HEK293 (cell line): Measurements from ENCODE around the gene SLC13A3.

Experiments
- TCF7L2 ChIP-seq: IDR thresholded peaks from 2 replicates; pipeline ENCODE4 v1.6.1; 2011; ENCODE audit warnings: low read depth, mild to moderate bottlenecking, inconsistent platforms, low read length, moderate library complexity, borderline replicate concordance
- ZNF157 ChIP-seq: fragments of 450-650 bp; formaldehyde crosslinking; IDR thresholded peaks from 2 replicates; pipeline ENCODE4 v1.5.1; 2016; ENCODE audit warnings: missing biosample characterization, missing genetic modification characterization
- TF ChIP-seq, protein P1 (sequence below): IDR thresholded peaks from 2 replicates; pipeline ENCODE4 v1.6.1; 2011; ENCODE audit warnings: mild to moderate bottlenecking, low read depth, low read length, borderline replicate concordance
- TF ChIP-seq, protein P2 (sequence below): fragments of 450-650 bp; formaldehyde crosslinking; IDR thresholded peaks from 2 replicates; pipeline ENCODE4 v1.5.1; 2016; ENCODE audit warnings: missing biosample characterization, missing genetic modification characterization
- TF ChIP-seq, protein P3 (sequence below): fragments of 450-650 bp; formaldehyde crosslinking; IDR thresholded peaks from 2 replicates; pipeline ENCODE4 v1.5.1; 2016; ENCODE audit warnings: missing biosample characterization, missing genetic modification characterization

DNA sequence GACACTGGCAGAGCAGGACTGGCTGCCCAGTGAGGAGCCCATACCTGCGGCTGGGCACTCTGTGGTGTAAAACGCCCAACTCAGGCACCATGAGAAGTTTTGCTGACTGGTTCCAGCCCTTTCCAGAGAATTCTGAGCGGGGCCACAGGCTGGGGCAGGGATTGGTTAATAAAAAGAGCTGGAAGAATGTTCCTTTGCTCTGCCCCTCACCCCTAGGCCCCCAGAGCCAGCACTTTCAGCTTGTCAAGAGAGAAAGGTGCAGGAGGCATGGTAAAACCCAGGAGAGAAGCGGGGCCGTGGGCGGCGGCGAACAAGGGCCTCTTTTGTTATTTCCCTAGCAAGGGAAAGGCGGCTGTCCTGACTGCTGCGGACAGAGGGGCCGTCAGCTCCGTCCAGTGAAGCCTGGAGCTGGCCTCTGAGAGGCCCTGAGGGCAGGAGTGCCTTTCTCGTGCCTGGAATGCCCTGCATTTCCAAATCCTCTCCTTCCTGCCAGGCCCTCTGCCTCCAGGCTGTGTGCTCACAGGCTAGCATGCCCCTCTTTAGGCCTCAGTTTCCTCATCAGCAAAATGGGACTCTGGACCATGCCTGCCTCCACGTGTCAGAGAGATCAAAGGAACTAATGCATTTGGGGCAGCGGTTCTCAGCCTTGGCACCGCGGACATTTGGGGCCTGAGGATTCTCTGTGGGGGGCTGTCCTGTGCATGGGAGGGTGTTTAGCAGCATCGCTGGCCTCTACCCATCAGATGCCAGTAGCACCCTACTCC, 12.9 kb downstream of the SLC13A3 start:
- TF ChIP-seq, protein P1, sequence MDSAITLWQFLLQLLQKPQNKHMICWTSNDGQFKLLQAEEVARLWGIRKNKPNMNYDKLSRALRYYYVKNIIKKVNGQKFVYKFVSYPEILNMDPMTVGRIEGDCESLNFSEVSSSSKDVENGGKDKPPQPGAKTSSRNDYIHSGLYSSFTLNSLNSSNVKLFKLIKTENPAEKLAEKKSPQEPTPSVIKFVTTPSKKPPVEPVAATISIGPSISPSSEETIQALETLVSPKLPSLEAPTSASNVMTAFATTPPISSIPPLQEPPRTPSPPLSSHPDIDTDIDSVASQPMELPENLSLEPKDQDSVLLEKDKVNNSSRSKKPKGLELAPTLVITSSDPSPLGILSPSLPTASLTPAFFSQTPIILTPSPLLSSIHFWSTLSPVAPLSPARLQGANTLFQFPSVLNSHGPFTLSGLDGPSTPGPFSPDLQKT = no peak
- TF ChIP-seq, protein P2, sequence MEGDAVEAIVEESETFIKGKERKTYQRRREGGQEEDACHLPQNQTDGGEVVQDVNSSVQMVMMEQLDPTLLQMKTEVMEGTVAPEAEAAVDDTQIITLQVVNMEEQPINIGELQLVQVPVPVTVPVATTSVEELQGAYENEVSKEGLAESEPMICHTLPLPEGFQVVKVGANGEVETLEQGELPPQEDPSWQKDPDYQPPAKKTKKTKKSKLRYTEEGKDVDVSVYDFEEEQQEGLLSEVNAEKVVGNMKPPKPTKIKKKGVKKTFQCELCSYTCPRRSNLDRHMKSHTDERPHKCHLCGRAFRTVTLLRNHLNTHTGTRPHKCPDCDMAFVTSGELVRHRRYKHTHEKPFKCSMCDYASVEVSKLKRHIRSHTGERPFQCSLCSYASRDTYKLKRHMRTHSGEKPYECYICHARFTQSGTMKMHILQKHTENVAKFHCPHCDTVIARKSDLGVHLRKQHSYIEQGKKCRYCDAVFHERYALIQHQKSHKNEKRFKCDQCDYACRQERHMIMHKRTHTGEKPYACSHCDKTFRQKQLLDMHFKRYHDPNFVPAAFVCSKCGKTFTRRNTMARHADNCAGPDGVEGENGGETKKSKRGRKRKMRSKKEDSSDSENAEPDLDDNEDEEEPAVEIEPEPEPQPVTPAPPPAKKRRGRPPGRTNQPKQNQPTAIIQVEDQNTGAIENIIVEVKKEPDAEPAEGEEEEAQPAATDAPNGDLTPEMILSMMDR (tag by site-specific recombination) = no peak
- TF ChIP-seq, protein P3, sequence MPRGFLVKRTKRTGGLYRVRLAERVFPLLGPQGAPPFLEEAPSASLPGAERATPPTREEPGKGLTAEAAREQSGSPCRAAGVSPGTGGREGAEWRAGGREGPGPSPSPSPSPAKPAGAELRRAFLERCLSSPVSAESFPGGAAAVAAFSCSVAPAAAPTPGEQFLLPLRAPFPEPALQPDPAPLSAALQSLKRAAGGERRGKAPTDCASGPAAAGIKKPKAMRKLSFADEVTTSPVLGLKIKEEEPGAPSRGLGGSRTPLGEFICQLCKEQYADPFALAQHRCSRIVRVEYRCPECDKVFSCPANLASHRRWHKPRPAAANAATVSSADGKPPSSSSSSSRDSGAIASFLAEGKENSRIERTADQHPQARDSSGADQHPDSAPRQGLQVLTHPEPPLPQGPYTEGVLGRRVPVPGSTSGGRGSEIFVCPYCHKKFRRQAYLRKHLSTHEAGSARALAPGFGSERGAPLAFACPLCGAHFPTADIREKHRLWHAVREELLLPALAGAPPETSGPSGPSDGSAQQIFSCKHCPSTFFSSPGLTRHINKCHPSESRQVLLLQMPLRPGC (tag by site-specific recombination) = no peak
- no peak for TF ChIP-seq TCF7L2
- no peak for TF ChIP-seq ZNF157 (tag by site-specific recombination)
